Thyroid gland (tissue), 4 donors: Measurements from ENCODE around the gene ADAMTS17. TPM values are rescaled to one million over a fixed set of nuclear protein-coding genes. Genes with fewer than 3 reads are reported as not detected.

Experiments used
- DNase-seq, 2 donors: peaks; one replicate each; pipeline ENCODE4 v3.0.0-alpha.2; 2019
- H3K27ac ChIP-seq, 3 donors: fragments of 200-600 bp; sonication (generic); 1 replicate in 2 of 3; 2 replicates in 1 of 3; pipeline ENCODE4 v1.5.1; 2016 to 2019; ENCODE audit warnings: mild to moderate bottlenecking in 1 of 3, moderate library complexity in 1 of 3
- H3K27me3 ChIP-seq: fragments of 200-600 bp; sonication (generic); one replicate; pipeline ENCODE4 v1.5.1; 2019
- H3K36me3 ChIP-seq, 2 donors: fragments of 200-600 bp; sonication (generic); one replicate each; pipeline ENCODE4 v1.5.1; 2016 to 2019
- H3K4me1 ChIP-seq, 2 donors: fragments of 200-600 bp; sonication (generic); one replicate each; pipeline ENCODE4 v1.5.1; 2017 to 2019
- H3K4me3 ChIP-seq, 3 donors: fragments of 200-600 bp; sonication (generic); replicated peaks in 1 of 3; 1 replicate in 2 of 3; 2 replicates in 1 of 3; pipeline ENCODE4 v1.5.1; 2016; ENCODE audit warnings: mild to moderate bottlenecking in 1 of 3
- H3K9me3 ChIP-seq: fragments of 200-600 bp; sonication (generic); one replicate; pipeline ENCODE4 v1.5.1; 2017
- POLR2A ChIP-seq, 2 donors: fragments of 450-650 bp; IDR thresholded peaks; one replicate each; pipeline ENCODE4 v1.6.1; 2017; ENCODE audit warnings: antibody characterized with exemption in 2 of 2, mild to moderate bottlenecking in 2 of 2, moderate library complexity in 1 of 2
- WGBS, 2 donors: methylation state at CpG; one replicate each; pipeline ENCODE4 v1.1.5; 2017; 5-methylcytosine and 5-hydroxymethylcytosine counted together
- intact Hi-C: fragments of 100-400 bp; cut with DNase I; formaldehyde crosslinking; loops from one replicate; pipeline ENCODE4 v1.15.1; 2023
- total RNA-seq, 4 donors: library from RNA; depleted of rRNA; stranded (reverse); fragments of >200 nt; gene quantifications; one replicate each; pipeline ENCODE4 v1.2.3, GENCODE V29; 2016
- TF ChIP-seq, protein P1 (sequence below), 6 experiments: fragments of 200-600 bp in 3 of 6; fragments of 450-650 bp in 3 of 6; sonication (generic) in 3 of 6; IDR thresholded peaks; one replicate each; pipeline ENCODE4 v1.5.1; 2016 to 2019; ENCODE audit warnings: antibody characterized with exemption in 6 of 6, mild to moderate bottlenecking in 2 of 6, inconsistent platforms in 1 of 6, moderate library complexity in 1 of 6

The ADAMTS17 gene
- total RNA-seq, 4 donors from 2014 or later, result 3.5 to 667 (median 5.3) TPM

DNA sequence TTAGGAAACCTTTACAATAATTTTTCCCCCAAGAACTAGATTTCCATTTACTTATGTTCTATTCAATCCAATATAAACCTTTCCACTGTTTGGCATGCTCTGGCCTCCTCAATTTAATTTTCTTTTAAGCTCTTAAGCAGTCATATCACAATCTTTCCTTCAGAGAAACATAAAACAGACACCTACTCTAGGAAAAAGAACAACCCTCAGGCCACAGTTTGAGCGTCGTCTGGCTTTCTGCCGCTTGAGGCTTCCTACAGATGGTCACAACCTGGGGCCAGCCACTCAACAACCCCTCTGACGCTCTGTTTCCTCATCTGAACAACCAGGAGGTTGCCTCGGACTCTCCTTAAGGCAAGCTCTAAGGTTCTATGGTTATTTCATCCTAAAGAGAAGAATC lies 143.3 kb downstream of the ADAMTS17 start:
- H3K27me3 ChIP-seq, result no peaks in the 10 kb centered on the region
- intact Hi-C loops, result no loop called here
- H3K4me1 ChIP-seq, result peaks cover 8 to 10% of the 10 kb centered on the region in 2 donors
- no peak overlapping the region for H3K4me3 ChIP-seq
- no peak overlapping the region for H3K27ac ChIP-seq
- TF ChIP-seq, protein P1, sequence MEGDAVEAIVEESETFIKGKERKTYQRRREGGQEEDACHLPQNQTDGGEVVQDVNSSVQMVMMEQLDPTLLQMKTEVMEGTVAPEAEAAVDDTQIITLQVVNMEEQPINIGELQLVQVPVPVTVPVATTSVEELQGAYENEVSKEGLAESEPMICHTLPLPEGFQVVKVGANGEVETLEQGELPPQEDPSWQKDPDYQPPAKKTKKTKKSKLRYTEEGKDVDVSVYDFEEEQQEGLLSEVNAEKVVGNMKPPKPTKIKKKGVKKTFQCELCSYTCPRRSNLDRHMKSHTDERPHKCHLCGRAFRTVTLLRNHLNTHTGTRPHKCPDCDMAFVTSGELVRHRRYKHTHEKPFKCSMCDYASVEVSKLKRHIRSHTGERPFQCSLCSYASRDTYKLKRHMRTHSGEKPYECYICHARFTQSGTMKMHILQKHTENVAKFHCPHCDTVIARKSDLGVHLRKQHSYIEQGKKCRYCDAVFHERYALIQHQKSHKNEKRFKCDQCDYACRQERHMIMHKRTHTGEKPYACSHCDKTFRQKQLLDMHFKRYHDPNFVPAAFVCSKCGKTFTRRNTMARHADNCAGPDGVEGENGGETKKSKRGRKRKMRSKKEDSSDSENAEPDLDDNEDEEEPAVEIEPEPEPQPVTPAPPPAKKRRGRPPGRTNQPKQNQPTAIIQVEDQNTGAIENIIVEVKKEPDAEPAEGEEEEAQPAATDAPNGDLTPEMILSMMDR (IDR thresholded peaks at IDR 0.05), result no peak
- TF ChIP-seq POLR2A (IDR thresholded peaks at IDR 0.05), result no peak
- H3K36me3 ChIP-seq, result no peaks in the 10 kb centered on the region
- 88 to 89% methylated on average over 5 of the region's 5 CpGs for WGBS, 2 donors
- no peaks in the 10 kb centered on the region for H3K9me3 ChIP-seq
- DNase-seq, result no peak

DNA sequence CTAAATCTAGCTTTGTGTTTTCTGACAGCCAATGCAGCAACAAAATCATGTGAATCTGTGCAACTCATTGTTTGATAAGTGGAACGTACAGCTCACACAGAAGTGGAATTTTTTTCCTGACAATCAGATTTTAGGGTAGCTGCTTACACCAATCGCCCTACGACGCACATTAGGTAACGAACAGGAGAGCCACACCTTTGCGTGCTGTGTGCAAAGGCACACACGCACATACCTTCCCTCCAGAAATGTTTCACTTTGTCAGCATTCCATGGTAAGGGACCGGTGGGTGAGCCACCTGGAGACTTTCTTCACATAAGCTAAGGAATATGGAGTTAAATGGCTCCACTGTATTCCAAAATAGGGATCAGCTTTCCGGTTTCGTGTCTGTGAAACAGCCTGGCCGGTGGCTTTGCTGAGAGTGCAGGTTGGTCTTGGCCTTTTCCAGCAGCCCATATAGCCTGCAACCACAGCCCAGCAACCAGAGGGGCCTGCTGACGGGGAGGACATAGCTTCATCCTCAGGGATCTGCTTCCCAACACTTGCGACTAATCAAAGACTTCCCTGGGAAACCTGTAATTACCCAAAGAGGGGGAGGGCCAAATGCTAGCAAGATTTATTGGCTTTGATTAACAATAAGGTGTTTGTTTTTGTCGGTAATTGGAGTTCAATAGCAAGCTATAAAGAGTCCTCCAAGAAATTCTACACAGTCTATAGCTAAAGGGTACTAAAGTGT lies 145.3 kb downstream of the ADAMTS17 start:
- Histone ChIP-seq H3K36me3 (no peaks in the 10 kb centered on the region), H3K27ac (no peak overlapping the region), H3K9me3 (no peaks in the 10 kb centered on the region), H3K27me3 (no peaks in the 10 kb centered on the region), H3K4me3 (no peak overlapping the region), H3K4me1 (peaks cover 2% of the 10 kb centered on the region in 2 donors)
- no peak for DNase-seq
- intact Hi-C loops, result no loop called here
- TF ChIP-seq POLR2A (IDR thresholded peaks at IDR 0.05), result no peak
- TF ChIP-seq, protein P1 (IDR thresholded peaks at IDR 0.05), result no peak
- 89 to 96% methylated on average over 14 of the region's 14 CpGs for WGBS, 2 donors

DNA sequence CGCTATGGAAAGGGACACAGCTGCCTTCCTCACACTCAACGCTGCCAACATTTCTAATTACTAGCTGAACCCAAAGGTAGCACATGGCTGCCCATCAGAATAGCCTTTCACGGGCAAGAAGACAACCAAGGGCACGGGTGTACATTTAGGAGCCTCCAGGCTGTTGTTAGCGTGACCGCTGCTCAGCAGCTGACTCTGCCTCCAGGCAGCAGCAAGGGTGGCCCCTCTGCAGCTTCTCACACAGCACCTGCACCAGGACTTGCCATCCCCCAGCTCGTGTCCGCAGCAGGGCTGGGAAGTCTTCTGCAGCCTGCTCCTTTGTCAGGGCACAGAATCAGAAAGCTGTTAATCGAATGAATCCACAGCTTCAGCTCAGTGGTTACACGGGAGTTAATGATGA lies 146.8 kb downstream of the ADAMTS17 start:
- intact Hi-C loops, result no loop called here

GRCh38 chr15:100193277-100193860 lies 148.4 kb downstream of the ADAMTS17 start:
- Histone ChIP-seq H3K9me3 (no peaks in the 10 kb centered on the region), H3K27ac (no peak overlapping the region), H3K36me3 (no peaks in the 10 kb centered on the region), H3K27me3 (no peaks in the 10 kb centered on the region), H3K4me1 (no peaks in the 10 kb centered on the region), H3K4me3 (no peak overlapping the region)
- DNase-seq, result no peak
- intact Hi-C loops, result no loop called here
- TF ChIP-seq POLR2A (IDR thresholded peaks at IDR 0.05), result no peak
- TF ChIP-seq, protein P1 (IDR thresholded peaks at IDR 0.05), result no peak
- 95% methylated on average over 16 to 21 of the region's 21 CpGs for WGBS, 2 donors

More for the DNA sequence above, 146.8 kb downstream of the ADAMTS17 start:
- Histone ChIP-seq H3K4me1 (no peaks in the 10 kb centered on the region), H3K36me3 (no peaks in the 10 kb centered on the region), H3K9me3 (no peaks in the 10 kb centered on the region), H3K27me3 (no peaks in the 10 kb centered on the region), H3K27ac (no peak overlapping the region), H3K4me3 (no peak overlapping the region)
- DNase-seq, result no peak
- 92 to 96% methylated on average over 10 of the region's 10 CpGs for WGBS, 2 donors
- no peak for TF ChIP-seq POLR2A (IDR thresholded peaks at IDR 0.05)
- TF ChIP-seq, protein P1 (IDR thresholded peaks at IDR 0.05), result no peak
